ENCODE data around the gene MARS1.
"Not testable (repeated sequence)": the region's sequence is repeated elsewhere in the genome, so short reads cannot be mapped to it uniquely, and the experiment has no call there.

MARS1 gene

DNA sequence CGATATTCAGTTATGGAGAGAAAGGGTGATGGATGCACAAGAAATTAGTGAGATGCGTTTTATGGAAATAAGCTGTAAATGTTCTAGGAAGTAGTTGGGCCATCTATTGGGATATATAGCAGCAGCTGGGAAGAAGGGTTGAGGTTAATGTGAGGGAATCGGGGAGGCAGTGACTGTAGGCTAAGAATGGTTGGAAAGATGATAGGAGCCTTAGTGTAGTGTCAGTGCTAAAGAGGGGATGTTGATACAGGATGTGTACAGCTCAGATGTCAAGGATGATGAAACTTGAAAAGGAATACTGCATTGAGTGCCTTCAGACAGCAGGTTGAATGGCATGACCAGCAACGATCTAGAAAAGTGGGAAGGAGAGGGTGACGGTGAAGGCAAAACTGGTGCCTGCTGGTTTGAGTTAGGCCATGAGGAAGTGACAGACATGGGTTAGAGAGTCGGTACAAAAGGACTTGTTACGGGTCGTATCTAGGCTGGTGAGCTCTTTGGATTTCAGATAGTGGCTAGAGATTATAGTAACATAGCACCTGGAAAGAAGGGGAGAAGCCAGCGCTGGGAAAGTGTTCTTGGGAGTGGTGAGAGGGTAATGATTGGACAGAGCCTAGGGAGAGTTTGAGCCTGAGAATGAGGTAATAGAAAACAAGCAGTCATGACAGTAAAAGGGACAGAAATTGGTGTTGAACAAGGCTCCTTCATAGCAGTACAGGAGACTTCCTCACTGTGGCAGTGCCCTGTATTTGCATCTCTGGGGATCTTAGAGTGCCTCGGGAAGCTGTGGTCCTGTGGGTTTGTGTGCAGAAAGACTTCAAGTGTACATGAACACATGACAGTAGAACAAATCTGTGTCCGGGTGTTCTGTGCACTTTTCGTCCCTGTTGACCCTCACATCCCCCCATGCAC lies 9.6 kb downstream of the MARS1 start:
- no peak for DNase-seq

DNA sequence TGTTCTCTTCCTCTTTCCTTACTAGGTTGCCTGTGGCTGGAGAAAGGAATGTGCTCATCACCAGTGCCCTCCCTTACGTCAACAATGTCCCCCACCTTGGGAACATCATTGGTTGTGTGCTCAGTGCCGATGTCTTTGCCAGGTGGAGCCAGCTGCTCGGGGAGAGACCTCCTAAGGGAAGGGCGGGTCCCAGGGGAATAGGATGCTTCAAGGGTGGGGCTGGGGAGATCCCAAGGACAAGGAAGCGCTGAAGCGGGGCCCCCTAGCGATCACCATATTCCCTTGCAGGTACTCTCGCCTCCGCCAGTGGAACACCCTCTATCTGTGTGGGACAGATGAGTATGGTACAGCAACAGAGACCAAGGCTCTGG lies 10.2 kb downstream of the MARS1 start:
- DNase-seq: no peak

DNA sequence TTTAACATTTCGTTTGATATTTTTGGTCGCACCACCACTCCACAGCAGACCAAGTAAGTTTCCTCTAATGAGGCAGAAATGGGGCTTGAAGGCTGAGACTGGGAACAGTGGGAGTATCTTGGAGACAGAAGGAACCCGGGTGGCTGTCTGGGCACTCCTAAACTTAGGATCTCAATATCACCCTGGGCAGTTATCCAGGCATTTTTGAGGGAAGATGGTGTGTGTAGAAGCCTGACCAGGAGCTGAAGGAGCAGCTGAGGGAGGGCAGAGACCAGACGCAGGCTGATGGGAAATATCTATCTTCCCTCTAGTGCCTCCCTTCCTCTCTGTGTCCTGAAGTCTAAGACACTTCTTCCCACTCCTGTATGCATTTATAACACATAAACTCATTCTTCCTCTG lies 10.7 kb downstream of the MARS1 start:
- DNase-seq: no peak

DNA sequence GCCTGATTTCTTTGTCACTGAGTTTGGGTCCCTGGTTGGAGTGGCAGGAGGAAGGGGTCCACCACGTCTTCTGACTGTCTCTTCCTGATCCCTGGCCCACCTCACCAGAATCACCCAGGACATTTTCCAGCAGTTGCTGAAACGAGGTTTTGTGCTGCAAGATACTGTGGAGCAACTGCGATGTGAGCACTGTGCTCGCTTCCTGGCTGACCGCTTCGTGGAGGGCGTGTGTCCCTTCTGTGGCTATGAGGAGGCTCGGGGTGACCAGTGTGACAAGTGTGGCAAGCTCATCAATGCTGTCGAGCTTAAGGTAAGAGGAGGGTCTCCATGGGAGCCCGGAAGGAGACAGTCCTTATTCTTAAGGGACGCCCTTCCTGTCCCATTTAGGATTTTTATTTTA lies 12.3 kb downstream of the MARS1 start:
- DNase-seq: no peak

DNA sequence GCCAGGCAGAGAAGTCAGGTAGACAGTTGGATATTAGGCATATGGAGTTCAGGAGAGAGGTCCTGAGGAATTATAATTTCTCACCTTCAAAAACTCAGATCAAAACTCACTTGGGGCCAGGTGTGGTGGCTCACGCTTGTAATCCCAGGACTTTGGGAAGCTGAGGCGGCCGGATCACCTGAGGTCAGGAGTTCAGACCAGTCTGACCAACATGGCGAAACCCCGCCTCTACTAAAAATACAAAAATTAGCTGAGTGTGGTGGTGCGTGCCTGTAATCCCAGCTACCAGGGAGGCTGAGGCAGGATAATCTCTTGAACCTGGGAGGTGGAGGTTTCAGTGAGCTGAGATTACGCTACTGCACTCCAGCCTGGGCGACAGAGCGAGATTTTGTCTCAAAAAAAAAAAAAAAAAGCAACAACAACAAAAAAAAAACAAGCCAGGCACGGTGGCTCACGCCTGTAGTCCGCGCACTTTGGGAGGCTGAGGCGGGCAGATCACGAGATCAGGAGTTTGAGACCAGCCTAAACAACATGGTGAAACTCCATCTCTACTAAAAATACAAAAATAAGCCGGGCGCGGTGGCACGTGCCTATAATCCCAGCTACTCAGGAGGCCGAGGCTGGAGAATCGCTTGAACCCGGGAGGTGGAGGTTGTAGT lies 14.6 kb downstream of the MARS1 start:
- DNase-seq: not testable (repeated sequence)

DNA sequence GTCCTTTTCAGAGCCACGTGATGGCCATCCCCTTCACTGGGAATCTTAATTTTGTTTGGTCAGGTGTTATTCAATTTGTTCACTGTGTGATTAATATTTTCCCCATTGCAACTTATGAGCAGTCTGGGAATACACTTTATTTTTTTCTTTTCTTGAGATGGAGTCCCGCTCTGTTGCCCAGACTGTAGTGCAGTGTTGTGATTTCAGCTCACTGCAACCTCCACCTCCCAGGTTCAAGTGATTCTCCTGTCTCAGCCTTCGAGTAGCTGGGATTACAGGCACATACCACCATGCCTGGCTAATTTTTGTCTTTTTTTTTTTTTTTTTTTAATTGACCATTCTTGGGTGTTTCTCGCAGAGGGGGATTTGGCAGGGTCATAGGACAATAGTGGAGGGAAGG lies 18.7 kb downstream of the MARS1 start:
- DNase-seq: not testable (repeated sequence)

DNA sequence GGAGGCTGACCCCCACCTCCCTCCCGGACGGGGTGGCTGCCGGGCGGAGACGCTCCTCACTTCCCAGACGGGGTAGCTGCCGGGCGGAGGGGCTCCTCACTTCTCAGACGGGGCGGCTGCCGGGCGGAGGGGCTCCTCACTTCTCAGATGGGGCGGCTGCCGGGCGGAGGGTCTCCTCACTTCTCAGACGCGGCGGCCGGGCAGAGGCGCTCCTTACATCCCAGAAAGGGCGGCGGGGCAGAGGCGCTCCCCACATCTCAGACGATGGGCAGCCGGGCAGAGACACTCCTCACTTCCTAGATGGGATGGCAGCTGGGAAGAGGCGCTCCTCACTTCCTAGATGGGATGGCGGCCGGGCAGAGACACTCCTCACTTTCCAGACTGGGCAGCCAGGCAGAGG lies 19.9 kb downstream of the MARS1 start:
- not testable (repeated sequence) for DNase-seq

DNA sequence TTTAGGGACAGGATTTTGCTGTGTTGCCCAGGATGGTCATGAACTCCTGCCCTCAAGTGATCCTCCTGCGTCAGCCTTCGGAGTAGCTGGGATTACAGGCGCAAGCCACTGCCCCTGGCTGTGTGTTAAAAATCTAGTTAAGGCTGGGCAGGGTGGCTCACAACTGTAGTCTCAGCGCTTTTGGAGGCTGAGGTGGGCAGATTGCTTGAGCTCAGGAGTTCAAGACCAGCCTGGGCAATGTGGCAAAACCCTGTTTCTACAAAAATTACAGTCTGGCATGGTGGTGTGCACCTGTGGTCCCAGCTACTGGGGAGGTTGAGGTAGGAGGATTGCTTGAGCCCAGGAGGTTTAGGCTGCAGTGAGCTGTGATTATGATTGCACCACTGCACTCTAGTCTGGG lies 23.3 kb downstream of the MARS1 start:
- DNase-seq: no peak

DNA sequence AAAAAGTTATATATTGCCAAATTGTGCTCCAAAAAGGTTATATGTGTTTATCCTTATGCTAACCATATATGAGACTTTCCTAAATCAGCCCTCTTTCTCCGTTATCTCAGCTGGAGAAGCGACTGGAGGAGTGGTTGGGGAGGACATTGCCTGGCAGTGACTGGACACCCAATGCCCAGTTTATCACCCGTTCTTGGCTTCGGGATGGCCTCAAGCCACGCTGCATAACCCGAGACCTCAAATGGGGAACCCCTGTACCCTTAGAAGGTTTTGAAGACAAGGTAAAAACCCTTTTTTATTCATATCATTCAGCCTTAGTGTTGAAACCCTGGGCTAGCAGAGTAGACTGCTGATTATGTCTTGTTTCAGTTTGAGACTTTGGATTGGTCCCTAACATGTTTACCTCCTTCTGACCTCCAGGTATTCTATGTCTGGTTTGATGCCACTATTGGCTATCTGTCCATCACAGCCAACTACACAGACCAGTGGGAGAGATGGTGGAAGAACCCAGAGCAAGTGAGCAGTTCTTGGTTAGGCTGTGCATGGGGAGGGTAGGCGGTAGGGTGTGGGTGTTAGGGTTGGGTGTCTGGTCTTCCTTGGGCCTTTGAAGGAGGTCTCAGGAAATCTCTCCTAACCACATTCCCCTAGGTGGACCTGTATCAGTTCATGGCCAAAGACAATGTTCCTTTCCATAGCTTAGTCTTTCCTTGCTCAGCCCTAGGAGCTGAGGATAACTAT lies 23.9 kb downstream of the MARS1 start:
- no peak for DNase-seq

DNA sequence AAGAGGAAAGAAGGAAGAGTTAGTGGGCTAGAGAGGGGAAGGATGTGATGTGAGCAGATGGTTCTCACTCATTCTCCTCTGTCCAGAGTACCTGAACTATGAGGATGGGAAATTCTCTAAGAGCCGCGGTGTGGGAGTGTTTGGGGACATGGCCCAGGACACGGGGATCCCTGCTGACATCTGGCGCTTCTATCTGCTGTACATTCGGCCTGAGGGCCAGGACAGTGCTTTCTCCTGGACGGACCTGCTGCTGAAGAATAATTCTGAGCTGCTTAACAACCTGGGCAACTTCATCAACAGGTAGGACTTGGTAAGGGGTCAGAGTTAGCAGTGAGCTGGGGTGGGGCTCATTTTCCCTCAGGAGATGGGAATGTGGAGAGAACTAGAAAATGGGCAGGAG lies 24.8 kb downstream of the MARS1 start:
- no peak for DNase-seq

DNA sequence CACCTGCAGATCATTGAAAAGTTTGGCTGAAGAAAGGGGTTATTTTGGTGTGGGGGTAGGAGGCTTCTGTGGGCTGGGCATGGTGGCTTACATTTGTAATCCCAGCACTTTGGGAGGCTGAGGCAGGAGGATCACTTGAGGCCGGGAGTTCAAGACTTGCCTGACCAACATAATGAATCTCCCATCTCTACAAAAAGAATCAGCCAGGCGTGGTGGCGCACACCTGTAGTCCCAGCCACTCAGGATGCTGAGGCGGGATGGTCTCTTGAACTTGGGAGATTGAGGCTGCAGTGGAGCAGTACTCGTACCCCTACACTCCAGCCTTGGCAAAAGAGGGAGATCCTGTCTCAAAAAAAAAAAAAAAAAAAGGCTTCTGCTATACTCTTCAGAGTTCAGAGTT lies 25.4 kb downstream of the MARS1 start:
- DNase-seq: no peak

DNA sequence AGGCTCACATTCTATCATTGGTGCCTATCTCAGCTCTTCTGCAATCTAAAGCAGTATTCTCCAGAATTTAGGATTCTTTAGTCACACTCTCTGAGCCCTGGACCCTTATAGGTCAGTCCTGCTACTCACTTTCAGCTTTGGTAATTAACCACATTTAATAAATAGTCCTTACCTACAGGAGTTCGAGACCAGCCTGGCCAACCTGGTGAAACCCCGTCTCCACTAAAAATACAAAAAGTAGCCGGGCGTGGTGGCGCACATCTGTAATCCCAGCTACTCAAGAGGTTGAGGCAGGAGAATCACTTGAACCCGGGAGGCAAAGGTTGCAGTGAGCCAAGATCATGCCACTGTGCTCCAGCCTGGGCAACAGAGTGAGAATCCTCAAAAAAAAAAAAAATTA lies 25.8 kb downstream of the MARS1 start:
- DNase-seq: not testable (repeated sequence)

DNA sequence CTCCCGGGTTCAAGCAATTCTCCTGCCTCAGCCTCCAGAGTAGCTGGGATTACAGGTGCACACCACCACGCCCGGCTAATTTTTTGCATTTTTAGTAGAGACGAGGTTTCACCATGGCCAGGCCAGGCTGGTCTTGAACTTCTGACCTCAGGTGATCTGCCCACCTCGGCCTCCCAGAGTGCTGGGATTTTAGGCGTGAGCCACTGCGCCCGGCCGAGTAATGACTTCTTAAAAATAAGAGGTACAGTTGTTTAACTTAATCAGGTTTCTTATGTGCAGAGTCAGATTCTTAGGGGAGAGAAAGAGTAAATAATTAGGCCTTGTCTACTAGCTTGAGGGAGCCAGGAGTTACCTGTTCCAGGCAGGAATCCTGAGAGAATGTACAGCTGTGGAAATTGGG lies 26.4 kb downstream of the MARS1 start:
- DNase-seq: not testable (repeated sequence)

DNA sequence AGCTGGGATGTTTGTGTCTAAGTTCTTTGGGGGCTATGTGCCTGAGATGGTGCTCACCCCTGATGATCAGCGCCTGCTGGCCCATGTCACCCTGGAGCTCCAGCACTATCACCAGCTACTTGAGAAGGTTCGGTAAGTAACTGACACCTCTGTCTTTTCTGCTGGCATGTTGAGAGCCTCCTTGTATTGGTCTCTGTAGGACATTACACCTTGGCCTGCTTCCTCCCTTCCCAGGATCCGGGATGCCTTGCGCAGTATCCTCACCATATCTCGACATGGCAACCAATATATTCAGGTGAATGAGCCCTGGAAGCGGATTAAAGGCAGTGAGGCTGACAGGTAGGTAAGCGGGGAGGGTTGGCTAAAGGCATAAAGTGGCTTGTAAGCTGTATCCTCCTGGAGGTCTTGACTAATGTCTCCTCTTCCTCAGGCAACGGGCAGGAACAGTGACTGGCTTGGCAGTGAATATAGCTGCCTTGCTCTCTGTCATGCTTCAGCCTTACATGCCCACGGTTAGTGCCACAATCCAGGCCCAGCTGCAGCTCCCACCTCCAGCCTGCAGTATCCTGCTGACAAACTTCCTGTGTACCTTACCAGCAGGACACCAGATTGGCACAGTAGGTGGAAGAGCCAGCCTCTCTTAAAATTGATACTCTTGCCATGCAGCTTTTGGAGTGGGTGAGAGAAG lies 27.0 kb downstream of the MARS1 start:
- no peak for DNase-seq

DNA sequence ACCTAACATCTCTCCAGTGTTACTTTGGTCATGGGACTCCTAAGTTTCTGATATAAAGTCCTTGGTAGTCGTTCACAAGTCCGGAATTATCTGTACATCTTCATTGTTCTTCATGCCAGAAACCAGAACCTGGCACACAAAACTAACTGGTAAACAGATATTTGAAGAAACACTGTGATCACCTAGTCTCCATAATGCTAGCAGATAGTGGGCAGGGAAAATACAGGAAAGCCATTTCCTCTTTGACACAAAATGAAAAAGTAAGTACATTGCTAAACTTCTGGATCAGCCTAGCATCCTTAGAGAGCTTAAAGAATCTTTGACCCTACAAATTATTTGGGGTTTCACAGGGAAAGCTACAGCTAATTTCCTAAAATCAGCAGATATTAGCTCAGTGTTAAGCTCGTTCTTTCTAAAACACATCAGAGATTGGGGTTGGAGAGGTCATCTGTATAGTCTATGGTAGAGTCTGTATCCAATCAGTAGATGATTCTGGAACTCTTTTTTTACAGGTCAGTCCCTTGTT lies 27.6 kb downstream of the MARS1 start:
- DNase-seq: no peak

DNA sequence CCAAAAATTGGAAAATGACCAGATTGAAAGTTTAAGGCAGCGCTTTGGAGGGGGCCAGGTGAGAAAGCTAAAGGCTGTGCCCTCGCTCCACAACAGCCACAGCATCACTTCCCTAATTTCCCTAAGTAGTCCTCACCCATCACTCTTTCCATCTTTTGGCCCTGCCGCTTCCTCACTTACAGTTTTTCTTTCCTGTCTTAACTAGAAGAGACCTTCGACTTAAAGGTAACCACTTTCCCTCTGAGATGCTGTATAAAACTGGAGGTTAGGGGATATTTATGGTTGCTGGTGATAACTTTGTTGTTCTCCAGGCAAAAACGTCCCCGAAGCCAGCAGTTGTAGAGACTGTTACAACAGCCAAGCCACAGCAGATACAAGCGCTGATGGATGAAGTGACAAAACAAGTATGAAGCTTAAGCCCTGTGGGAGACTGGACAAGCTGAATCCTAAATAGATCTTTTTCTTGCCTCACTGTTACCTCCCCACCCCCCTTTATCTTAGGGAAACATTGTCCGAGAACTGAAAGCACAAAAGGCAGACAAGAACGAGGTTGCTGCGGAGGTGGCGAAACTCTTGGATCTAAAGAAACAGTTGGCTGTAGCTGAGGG lies 28.2 kb downstream of the MARS1 start:
- no peak for DNase-seq

DNA sequence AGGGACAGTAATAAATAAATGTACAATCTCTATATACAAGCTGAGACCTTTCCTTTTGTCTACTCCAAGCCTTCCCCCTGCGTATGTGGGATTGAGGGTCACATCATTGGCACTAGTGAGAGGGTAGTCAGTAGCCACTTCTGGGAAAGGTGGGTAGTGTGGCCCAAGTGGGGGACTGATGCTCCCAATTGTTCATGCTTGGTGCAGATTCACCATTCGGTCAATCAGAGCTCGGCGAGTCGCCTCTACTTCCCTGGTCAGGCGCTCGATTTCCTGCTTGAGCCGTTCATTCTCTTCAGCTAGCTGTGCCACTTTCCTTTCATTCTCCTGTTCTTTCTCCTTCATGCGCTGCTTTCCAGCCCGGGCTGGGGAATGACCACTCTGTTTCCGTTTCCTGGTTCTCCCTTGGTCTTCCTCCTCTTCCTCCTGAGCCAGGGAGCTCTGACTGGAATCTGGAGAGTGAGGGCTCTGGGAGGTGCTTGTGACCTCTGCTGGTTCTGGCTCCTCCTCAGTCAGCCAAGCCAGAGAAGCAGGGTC lies 28.8 kb downstream of the MARS1 start:
- DNase-seq: no peak

DNA sequence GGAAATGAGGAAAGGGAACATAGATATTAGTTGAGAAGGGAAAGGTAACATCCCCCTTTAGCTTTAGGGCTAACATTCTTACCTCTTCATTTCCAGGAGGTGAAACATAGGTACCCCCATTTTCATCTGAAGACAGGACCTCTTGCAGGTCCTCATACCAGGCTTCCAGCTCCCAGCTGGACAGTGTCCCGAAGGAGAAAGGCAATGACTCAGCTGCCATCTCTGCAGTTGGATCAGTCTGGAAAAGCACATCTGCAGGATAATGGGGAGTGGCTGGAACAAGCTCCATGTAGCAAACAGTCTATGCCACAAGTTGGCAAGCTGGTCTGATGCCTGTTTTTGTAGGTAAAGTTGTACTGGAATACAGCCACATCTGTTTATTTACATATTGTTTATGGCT lies 29.3 kb downstream of the MARS1 start:
- DNase-seq: no peak

DNA sequence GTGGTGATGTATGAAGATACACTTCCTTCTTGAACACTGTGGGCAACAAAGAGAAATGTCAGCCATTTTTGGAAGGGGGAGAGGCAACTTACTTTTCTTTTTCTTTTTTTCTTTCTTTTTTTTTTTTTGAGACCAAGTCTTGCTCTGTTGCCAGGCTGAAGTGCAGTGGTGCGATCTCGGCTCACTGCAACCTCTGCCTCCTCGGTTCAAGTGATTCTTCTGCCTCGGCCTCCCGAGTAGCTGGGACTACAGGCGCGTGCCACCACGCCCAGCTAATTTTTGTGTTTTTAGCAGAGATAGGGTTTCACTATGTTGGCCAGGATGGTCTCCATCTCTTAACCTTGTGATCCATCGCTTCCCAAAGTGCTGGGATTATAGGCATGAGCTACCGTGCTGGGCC lies 29.9 kb downstream of the MARS1 start:
- DNase-seq: not testable (repeated sequence)

DNA sequence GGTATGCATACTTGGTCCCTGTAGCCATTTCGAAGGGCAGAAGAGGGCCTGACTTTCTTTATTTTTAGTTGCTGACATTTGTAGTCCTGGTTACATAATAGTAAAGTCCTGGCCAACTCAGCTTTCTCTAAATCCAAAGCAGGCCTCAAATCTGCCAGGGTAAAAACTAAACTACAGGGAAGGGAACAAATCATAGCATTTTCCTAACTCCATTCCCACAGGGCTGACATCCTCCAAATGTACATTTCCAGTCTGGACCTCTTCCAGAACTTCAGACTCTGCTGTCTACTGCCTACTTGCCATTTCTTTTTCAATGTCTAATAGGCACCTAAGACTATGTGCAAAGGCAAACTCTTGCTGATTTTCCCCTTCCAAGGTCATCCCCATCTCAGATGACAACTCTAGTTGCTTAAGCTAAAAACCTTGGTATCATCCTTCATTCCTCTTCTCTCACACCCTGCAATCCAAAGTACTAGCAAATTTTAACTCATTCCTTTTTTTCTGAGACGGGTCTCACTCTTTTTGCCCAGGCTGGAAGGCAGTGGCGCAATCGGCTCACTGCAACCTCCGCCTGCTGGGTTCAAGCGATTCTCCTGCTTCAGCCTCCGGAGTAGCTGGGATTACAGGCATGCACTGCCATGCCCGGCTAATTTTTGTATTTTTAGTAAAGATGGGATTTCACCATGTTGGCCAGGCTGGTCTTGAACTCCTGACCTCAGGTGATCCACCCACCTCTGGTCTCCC lies 30.5 kb downstream of the MARS1 start:
- DNase-seq: no peak
